ENCODE measurements around the gene CHTF18. TPM values are rescaled to one million over a fixed set of nuclear protein-coding genes. Genes with fewer than 3 reads are reported as not detected.
A peak's percentile ranks its signal among the peaks of the same experiment; 100 is the strongest.
"Not testable (repeated sequence)": the region's sequence is repeated elsewhere in the genome, so short reads cannot be mapped to it uniquely, and the experiment has no call there.

Gene CHTF18
- polyA plus RNA-seq, 1 donor, result 19.1 TPM

DNA sequence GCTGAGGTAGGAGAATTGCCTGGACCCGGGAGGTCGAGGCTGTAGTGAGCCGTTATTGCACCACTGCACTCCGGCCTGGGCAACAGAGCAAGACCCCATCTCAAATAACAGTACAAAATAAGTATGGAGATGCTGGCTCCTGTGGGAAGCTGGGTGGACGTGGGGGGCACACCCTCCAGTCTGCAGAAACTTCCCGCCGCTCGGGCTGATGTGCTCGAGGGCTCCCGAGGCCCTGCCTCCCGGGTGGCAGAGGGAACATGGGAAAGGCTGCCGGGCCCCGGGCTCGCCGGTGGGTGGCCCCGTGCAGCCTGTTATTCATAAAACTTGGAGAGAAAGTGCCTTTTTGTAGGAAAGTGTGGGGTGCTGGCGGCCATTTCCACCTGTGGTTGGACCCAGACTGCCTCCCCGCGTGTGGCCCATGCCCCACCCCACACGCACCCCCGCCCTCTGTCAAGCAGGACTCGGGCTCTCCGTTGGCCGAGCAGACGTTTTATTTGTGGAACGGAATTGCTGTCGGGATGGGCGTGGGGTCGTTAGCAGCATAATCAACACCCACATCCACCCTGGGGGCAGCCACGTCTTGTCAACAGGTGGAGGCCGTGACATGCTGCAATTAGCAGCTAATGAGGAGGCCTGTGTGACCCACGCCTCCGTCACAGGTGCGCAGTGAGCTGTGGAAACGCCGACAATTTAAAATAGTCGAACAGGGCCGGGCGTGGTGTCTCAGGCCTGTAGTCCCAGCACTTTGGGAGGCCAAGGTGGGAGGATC lies 40.3 kb upstream of the CHTF18 start:
- no peak for DNase-seq
- no peak overlapping the region for H3K27ac ChIP-seq (ENCODE audit: low read length)

DNA sequence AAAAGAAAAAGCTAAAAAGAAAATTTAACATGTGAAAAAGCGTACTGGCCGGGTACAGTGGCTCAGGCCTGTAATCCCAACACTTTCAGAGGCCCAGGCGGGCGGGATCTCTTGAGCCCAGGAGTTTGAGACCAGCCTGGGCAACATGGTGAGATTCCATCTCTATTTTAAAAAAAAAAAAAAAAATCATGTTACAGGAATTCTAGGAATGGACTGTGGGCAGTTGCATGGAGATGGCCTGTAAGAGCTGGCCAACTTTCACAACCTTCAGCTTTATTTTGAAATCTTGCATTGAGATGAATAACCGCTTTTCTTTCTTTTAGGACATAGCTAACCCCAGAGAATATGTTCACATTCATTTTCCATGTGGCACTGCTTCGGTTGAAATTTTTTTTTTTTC lies 39.4 kb upstream of the CHTF18 start:
- Histone ChIP-seq H3K27ac (ENCODE audit: low read length) (no peak overlapping the region), H3K36me3 (ENCODE audit: control insufficient read depth, insufficient read depth, low read length) (no peaks in the 10 kb centered on the region), H3K4me1 (ENCODE audit: control insufficient read depth, insufficient read depth, low read length) (no peaks in the 10 kb centered on the region), H3K9me3 (ENCODE audit: control insufficient read depth, low read depth, low read length) (no peaks in the 10 kb centered on the region), H3K4me3 (ENCODE audit: low read length) (no peak overlapping the region), H3K27me3 (ENCODE audit: control insufficient read depth, insufficient read depth, low read length) (peaks cover 13% of the 10 kb centered on the region)
- 100% methylated on average over 2 of the region's 6 CpGs for WGBS (ENCODE audit: insufficient coverage, low lambda C conversion rate)
- DNase-seq, result no peak

More for the DNA sequence above, 40.3 kb upstream of the CHTF18 start:
- H3K4me3 ChIP-seq (ENCODE audit: low read length), result no peak overlapping the region
- WGBS (ENCODE audit: insufficient coverage, low lambda C conversion rate), result no CpG with 5 or more reads among the region's 39 CpGs
- H3K4me1 ChIP-seq (ENCODE audit: control insufficient read depth, insufficient read depth, low read length), result no peaks in the 10 kb centered on the region
- H3K9me3 ChIP-seq (ENCODE audit: control insufficient read depth, low read depth, low read length), result no peaks in the 10 kb centered on the region
- peaks cover 13% of the 10 kb centered on the region for H3K27me3 ChIP-seq (ENCODE audit: control insufficient read depth, insufficient read depth, low read length)
- H3K36me3 ChIP-seq (ENCODE audit: control insufficient read depth, insufficient read depth, low read length), result no peaks in the 10 kb centered on the region

GRCh38 chr16:750485-750884 lies 37.9 kb upstream of the CHTF18 start:
- no peaks in the 10 kb centered on the region for H3K36me3 ChIP-seq (ENCODE audit: control insufficient read depth, insufficient read depth, low read length)
- no peaks in the 10 kb centered on the region for H3K9me3 ChIP-seq (ENCODE audit: control insufficient read depth, low read depth, low read length)
- peaks cover 13% of the 10 kb centered on the region for H3K27me3 ChIP-seq (ENCODE audit: control insufficient read depth, insufficient read depth, low read length)
- H3K4me1 ChIP-seq (ENCODE audit: control insufficient read depth, insufficient read depth, low read length), result no peaks in the 10 kb centered on the region
- DNase-seq, result no peak
- H3K4me3 ChIP-seq (ENCODE audit: low read length), result no peak overlapping the region
- no CpG with 5 or more reads among the region's 9 CpGs for WGBS (ENCODE audit: insufficient coverage, low lambda C conversion rate)
- no peak overlapping the region for H3K27ac ChIP-seq (ENCODE audit: low read length)

GRCh38 chr16:751152-752006 lies 37.0 kb upstream of the CHTF18 start:
- DNase-seq, result no peak
- Histone ChIP-seq H3K36me3 (ENCODE audit: control insufficient read depth, insufficient read depth, low read length) (no peaks in the 10 kb centered on the region), H3K4me1 (ENCODE audit: control insufficient read depth, insufficient read depth, low read length) (no peaks in the 10 kb centered on the region), H3K4me3 (ENCODE audit: low read length) (no peak overlapping the region), H3K27ac (ENCODE audit: low read length) (no peak overlapping the region), H3K9me3 (ENCODE audit: control insufficient read depth, low read depth, low read length) (no peaks in the 10 kb centered on the region), H3K27me3 (ENCODE audit: control insufficient read depth, insufficient read depth, low read length) (peaks cover 14% of the 10 kb centered on the region)
- WGBS (ENCODE audit: insufficient coverage, low lambda C conversion rate), result no CpG with 5 or more reads among the region's 39 CpGs

GRCh38 chr16:752007-752312 lies 36.5 kb upstream of the CHTF18 start:
- no peaks in the 10 kb centered on the region for H3K36me3 ChIP-seq (ENCODE audit: control insufficient read depth, insufficient read depth, low read length)
- H3K4me3 ChIP-seq (ENCODE audit: low read length), result no peak overlapping the region
- H3K27ac ChIP-seq (ENCODE audit: low read length), result no peak overlapping the region
- no CpG with 5 or more reads among the region's 10 CpGs for WGBS (ENCODE audit: insufficient coverage, low lambda C conversion rate)
- H3K4me1 ChIP-seq (ENCODE audit: control insufficient read depth, insufficient read depth, low read length), result no peaks in the 10 kb centered on the region
- no peaks in the 10 kb centered on the region for H3K9me3 ChIP-seq (ENCODE audit: control insufficient read depth, low read depth, low read length)
- H3K27me3 ChIP-seq (ENCODE audit: control insufficient read depth, insufficient read depth, low read length), result peaks cover 15% of the 10 kb centered on the region
- peak in 1 of 2 donors; percentile 48 for DNase-seq

GRCh38 chr16:754121-754607 lies 34.3 kb upstream of the CHTF18 start:
- H3K27me3 ChIP-seq (ENCODE audit: control insufficient read depth, insufficient read depth, low read length), result peaks cover 15% of the 10 kb centered on the region
- not testable (repeated sequence) for H3K9me3 ChIP-seq (ENCODE audit: control insufficient read depth, low read depth, low read length); H3K4me3 ChIP-seq (ENCODE audit: low read length); H3K4me1 ChIP-seq (ENCODE audit: control insufficient read depth, insufficient read depth, low read length); DNase-seq; H3K36me3 ChIP-seq (ENCODE audit: control insufficient read depth, insufficient read depth, low read length); H3K27ac ChIP-seq (ENCODE audit: low read length)
- WGBS (ENCODE audit: insufficient coverage, low lambda C conversion rate), result no CpG with 5 or more reads among the region's 11 CpGs

DNA sequence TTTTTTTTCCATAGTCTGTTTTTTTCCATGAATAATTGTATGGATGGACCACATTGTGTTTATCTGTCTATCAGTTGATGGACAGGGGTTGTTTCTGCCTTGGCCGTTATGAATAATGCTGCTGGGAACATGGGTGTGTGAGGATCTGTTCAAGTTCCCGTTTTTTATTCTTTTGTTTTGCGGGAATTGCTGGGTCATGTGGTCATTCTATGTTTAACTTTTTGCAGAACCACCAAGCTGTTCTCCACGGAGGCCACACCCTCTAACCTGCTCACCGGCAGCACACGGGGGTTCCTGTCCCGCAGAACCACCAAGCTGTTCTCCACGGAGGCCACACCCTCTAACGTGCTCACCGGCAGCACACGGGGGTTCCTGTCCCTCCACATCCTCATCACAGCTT lies 33.8 kb upstream of the CHTF18 start:
- no peaks in the 10 kb centered on the region for H3K9me3 ChIP-seq (ENCODE audit: control insufficient read depth, low read depth, low read length)
- H3K4me1 ChIP-seq (ENCODE audit: control insufficient read depth, insufficient read depth, low read length), result peaks cover 5% of the 10 kb centered on the region
- H3K4me3 ChIP-seq (ENCODE audit: low read length), result no peak overlapping the region
- no peak overlapping the region for H3K27ac ChIP-seq (ENCODE audit: low read length)
- peaks cover 15% of the 10 kb centered on the region for H3K27me3 ChIP-seq (ENCODE audit: control insufficient read depth, insufficient read depth, low read length)
- DNase-seq, result no peak
- H3K36me3 ChIP-seq (ENCODE audit: control insufficient read depth, insufficient read depth, low read length), result no peaks in the 10 kb centered on the region
- no CpG with 5 or more reads among the region's 11 CpGs for WGBS (ENCODE audit: insufficient coverage, low lambda C conversion rate)

- Histone ChIP-seq H3K36me3 (ENCODE audit: control insufficient read depth, insufficient read depth, low read length) (no peaks in the 10 kb centered on the region), H3K27me3 (ENCODE audit: control insufficient read depth, insufficient read depth, low read length) (peaks cover 8% of the 10 kb centered on the region), H3K4me3 (ENCODE audit: low read length) (no peak overlapping the region), H3K4me1 (ENCODE audit: control insufficient read depth, insufficient read depth, low read length) (peaks cover 15% of the 10 kb centered on the region), H3K27ac (ENCODE audit: low read length) (no peak overlapping the region), H3K9me3 (ENCODE audit: control insufficient read depth, low read depth, low read length) (peaks cover 3% of the 10 kb centered on the region)
- DNase-seq, result no peak
- no CpG with 5 or more reads among the region's 5 CpGs for WGBS (ENCODE audit: insufficient coverage, low lambda C conversion rate)
These were observed 32.0 kb upstream of the CHTF18 start for GRCh38 chr16:756428-756827.

DNA sequence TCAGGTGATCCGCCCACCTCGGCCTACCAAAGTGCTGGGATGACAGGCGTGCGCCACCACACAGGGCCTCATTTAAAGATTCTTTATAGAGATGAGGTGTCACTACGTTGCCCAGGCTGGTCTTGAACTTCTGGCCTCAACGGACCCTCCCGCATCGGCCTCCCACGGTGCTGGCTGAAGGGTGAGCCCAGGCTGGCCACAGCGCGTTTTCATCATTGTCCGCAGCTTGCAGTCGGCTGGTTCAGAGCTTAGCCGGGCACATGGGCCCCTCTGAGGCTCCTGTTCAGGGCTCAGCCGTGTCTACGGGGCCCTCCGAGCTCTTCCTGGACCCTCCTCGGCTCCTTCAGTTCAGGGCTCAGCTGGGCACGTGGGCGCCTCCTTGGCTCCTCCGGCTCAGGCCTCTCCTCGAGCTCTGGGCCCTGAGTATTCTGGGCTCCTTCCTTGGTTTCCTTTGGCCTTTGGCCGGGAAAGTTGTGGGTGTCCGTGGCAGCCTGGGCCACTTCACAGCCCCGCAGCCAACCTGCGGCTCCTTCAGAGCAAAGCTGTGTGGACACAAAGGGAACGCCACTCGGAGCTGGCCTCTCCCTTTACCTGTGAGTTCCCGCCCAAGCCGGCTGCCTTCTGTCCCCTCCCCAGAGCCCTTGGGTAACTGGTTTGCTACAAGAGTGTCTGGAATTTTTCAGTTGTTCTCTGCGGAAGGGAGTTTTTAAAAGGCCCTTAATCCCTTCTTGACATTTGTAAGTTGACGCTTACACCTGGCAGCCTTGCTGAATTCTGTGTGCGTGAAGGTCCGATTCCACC lies 29.1 kb upstream of the CHTF18 start:
- peak in 1 of 2 donors; percentile 22 for DNase-seq
- Histone ChIP-seq H3K4me3 (ENCODE audit: low read length) (no peak overlapping the region), H3K36me3 (ENCODE audit: control insufficient read depth, insufficient read depth, low read length) (no peaks in the 10 kb centered on the region), H3K9me3 (ENCODE audit: control insufficient read depth, low read depth, low read length) (peaks cover 3% of the 10 kb centered on the region), H3K4me1 (ENCODE audit: control insufficient read depth, insufficient read depth, low read length) (peaks cover 25% of the 10 kb centered on the region), H3K27ac (ENCODE audit: low read length) (no peak overlapping the region), H3K27me3 (ENCODE audit: control insufficient read depth, insufficient read depth, low read length) (peaks cover 2% of the 10 kb centered on the region)
- 100% methylated on average over 1 of the region's 34 CpGs for WGBS (ENCODE audit: insufficient coverage, low lambda C conversion rate)

GRCh38 chr16:760065-760464 lies 28.4 kb upstream of the CHTF18 start:
- Histone ChIP-seq H3K27ac (ENCODE audit: low read length) (no peak overlapping the region), H3K4me3 (ENCODE audit: low read length) (no peak overlapping the region), H3K4me1 (ENCODE audit: control insufficient read depth, insufficient read depth, low read length) (peaks cover 25% of the 10 kb centered on the region), H3K9me3 (ENCODE audit: control insufficient read depth, low read depth, low read length) (peaks cover 3% of the 10 kb centered on the region), H3K36me3 (ENCODE audit: control insufficient read depth, insufficient read depth, low read length) (no peaks in the 10 kb centered on the region), H3K27me3 (ENCODE audit: control insufficient read depth, insufficient read depth, low read length) (peaks cover 2% of the 10 kb centered on the region)
- DNase-seq, result no peak
- WGBS (ENCODE audit: insufficient coverage, low lambda C conversion rate), result no CpG with 5 or more reads among the region's 15 CpGs

Data from large intestine (tissue), 3 donors.